HG03039 (cell line): ENCODE measurements around the gene PELO.
"Not testable (repeated sequence)": the region's sequence is repeated elsewhere in the genome, so short reads cannot be mapped to it uniquely, and the experiment has no call there.

Experiments used
- ATAC-seq: cut with Tn5 transposase; IDR thresholded peaks from one replicate; pipeline ENCODE4 v1.9.1; 2021; ENCODE audit warnings: mild to moderate bottlenecking, moderate library complexity; ENCODE audit not compliant: unreplicated experiment

PELO gene

DNA sequence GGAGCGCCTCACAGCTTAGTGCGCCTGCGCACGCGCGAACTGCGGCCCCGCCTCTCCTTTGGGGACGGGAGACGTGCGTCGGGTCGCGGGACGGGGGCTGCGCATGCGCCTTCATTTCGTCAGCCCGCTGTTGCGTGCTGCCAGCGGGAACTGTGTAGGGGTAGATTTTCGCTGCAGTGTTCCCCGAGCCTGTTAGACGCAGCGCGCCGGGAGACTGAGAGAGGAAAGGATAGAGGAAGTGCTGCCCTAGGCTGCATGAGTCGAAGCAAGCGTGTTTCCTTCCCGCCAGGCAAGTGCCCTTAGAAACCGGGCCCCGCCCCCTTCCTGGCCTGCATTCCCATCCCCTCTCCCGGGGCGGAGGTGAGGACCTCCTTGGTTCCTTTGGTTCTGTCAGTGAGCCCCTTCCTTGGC lies 12.3 kb downstream of the PELO start:
- ATAC-seq = peak; percentile 86

DNA sequence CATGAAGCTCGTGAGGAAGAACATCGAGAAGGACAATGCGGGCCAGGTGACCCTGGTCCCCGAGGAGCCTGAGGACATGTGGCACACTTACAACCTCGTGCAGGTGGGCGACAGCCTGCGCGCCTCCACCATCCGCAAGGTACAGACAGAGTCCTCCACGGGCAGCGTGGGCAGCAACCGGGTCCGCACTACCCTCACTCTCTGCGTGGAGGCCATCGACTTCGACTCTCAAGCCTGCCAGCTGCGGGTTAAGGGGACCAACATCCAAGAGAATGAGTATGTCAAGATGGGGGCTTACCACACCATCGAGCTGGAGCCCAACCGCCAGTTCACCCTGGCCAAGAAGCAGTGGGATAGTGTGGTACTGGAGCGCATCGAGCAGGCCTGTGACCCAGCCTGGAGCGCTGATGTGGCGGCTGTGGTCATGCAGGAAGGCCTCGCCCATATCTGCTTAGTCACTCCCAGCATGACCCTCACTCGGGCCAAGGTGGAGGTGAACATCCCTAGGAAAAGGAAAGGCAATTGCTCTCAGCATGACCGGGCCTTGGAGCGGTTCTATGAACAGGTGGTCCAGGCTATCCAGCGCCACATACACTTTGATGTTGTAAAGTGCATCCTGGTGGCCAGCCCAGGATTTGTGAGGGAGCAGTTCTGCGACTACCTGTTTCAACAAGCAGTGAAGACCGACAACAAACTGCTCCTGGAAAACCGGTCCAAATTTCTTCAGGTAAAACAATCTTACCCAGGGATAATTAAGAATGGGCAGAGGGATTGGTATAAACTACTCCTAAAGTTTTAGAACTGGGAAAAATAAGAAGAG lies 12.9 kb downstream of the PELO start:
- ATAC-seq = peak; percentile 38

DNA sequence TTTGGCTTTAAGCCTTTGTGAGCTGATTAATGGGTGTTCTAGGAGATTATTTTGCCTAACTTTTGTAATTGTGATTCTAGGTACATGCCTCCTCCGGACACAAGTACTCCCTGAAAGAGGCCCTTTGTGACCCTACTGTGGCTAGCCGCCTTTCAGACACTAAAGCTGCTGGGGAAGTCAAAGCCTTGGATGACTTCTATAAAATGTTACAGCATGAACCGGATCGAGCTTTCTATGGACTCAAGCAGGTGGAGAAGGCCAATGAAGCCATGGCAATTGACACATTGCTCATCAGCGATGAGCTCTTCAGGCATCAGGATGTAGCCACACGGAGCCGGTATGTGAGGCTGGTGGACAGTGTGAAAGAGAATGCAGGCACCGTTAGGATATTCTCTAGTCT lies 13.6 kb downstream of the PELO start:
- no peak for ATAC-seq

DNA sequence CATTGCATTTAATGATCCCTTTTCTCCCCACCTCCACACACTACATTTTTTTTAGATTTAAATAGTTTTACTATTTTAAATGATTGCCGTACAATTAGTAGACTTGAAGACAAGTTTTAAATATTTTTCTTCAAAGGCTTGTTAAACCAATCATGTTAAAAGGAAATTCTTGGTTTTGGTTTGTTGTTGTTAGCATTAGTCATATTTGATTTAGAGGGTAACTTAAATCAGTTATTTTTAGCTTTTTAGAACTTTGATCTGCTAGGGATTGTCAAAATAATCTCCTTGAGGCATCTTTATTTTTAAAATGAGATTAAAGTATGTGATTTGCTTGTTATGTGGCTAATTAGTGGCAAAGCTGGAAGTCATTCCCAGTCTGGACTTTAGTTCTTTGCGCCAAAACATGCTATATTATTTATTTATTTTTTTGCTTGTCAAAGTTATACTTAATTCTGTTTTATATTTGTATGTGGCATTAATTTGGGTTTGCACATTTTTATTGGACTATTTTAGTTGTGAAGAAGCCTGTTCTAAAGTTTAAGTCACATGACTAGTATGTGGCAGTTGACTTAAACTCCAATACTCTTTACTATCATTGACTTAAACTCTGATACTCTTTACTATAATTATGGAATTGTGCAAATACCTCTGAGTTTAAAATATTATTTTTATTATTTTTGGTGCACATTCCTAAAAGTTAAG lies 14.7 kb downstream of the PELO start:
- no peak for ATAC-seq

DNA sequence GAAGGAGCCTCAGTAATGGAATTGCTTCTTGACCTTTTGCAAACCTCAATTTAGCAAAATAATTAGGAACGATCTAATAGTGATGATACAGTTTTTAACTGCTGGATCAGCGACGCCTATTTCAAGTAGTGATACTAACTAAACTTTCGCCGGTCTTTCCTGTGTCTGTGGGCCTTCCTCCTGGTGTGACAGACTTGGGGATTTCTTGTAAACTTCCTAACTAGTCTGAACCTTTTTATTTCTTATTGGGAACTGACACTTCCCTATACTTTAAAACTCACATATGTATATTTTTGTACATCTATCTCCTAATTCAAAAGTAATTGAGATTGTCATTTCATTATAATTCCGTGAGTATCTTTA lies 15.2 kb downstream of the PELO start:
- no peak for ATAC-seq

DNA sequence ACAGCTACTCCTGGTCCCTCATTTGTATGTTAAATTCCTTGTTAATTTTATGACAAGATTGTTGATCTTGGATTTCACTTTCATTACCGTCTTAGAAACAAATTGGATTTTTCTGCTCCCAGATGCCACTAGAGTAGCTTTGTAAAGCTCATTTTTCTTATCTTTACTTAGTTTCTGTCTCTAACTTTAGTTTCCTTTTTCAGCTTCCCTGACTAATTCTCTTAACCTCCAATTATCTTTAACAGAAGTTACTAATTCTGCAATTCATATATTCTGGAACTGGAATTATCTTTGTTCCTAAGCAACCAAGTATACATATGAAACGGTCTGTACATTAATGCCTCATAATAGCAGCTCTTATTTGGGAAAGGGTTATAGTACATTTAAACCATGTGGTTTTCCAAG lies 16.7 kb downstream of the PELO start:
- no peak for ATAC-seq

DNA sequence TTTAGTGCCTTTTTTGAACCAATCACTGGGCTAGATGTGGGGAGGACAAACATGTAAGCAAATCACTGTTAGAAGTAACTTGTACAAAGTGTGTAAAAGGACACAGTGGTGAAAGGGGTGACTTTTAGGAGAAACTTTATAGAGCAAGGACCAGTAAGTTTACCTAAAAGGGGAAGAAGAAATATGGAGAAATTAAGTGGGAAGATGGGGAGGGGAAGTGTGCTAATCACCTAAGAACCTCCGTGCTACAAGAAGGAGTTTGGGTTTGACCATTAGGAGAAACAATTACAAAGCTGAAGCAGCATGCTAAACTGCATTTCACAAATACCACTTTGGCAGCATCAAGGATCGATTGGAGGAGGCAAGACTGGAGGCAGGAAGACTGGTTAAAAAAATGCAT lies 17.3 kb downstream of the PELO start:
- no peak for ATAC-seq

DNA sequence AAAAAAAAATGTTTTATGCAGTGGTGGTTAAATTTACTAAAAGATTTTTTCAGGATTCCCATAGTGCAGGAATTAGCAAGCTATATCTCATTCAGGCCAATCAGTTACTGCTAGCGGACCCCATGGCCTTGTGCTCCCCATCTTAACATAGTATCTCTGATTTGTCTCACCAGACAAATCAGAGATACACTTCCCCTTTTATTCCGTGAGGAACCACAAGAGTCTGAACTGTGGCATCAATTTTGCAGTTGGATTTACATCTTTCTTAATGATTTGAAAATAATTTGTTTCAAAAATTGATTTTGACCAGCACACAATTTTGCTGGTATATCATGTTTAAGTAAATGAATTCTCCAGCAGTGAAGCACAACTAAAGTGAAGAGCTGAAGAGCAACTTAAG lies 17.9 kb downstream of the PELO start:
- ATAC-seq = no peak

DNA sequence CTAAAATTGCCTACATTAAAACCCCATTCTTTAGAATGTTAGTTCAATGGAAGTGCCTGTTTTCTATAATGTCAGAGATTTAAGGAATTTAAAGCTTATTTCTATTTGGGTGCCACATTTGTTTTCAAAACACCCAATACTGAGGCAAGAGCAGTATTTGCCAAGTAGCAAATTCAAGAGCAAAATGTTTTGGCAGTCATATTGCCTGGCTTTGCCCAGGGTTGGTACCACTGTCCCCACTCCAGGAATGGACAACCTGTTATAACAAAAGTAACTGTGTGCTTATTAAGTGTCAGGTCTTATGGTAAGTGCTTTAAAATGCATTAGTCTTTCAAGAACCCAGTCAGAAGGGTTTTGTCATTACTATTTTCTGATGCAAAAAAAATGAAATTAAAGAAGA lies 19.3 kb downstream of the PELO start:
- ATAC-seq = no peak

DNA sequence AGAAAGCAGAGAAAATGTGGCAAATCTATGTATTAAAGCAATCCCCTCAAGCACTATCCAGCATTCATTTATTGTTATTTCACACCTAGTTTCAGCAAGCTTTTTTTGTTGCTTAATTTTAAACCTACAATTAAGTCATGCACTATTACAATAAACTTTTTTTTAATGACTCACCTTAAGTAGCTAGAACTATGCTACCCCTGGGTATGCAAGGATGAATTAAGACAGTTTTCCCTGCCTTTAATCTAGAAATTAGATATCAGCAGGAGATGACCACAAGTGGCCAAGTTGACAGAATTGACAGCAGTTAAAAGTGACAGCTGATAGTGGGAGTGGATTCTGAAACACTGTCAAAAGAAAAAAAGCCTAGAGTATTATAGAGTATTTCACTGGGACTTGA lies 20.0 kb downstream of the PELO start:
- no peak for ATAC-seq

DNA sequence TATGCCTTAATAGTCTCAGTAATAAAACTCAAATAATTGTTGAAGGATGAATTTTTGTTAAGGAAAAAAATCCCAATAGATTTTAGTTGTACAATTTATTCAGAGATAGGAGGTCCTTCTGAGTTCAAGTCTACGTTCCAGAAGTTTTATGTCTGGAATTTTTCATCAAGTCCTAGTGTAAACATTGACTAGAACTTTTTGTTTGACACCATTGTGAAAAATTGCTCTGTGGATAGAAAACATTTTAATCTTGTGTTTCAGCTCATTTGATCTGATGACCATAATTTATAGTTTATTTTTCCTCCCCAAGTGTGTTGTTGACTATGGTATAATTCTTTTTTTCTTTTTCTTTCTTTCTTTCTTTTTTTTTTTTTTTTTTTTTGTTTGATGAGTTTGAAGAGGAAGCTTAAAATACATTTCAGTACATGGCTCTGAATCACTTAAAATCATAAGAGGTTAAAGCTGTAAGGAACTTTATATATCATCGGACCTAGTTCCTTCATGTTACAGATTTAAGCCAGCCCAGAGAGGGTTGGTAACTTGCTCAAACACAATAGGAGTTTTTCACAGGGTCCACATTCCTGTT lies 20.7 kb downstream of the PELO start:
- ATAC-seq = no peak

DNA sequence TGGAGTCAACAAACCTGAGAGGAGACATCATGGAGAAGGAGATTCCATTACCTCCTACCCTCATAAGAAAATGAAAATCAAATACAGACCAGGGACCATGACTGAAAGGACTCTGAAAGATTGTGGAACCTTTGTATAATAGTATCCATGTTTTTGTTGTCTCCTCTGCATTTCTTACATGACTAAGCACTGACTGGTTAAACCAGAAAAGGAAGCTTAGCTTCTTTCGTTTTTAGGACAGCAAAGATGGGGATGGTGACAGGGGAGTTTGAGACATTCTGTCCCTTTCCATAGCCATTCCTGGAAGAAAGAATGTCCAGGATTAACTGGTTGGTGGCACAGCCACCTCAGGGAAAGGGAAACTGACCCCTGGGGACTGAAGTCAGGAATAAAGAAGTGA lies 22.2 kb downstream of the PELO start:
- ATAC-seq = no peak

DNA sequence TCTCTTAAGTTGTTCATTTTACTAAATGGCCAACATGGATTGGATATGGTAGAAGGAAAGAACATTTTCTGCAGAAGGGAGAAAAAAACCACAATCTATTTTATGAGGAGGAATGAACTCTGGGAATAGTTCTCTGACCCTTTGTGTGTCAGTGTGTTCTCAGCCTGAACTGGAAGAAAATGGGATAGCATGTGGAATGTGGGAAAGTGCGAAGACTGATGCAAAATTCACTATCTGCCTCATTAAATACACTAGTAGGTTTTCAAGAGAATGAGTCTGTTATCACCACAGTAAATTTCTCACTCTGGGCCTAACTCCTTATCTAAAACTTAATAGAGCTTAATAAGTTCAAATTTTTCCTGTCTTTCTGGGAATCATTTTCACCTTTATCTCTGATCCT lies 22.7 kb downstream of the PELO start:
- no peak for ATAC-seq

DNA sequence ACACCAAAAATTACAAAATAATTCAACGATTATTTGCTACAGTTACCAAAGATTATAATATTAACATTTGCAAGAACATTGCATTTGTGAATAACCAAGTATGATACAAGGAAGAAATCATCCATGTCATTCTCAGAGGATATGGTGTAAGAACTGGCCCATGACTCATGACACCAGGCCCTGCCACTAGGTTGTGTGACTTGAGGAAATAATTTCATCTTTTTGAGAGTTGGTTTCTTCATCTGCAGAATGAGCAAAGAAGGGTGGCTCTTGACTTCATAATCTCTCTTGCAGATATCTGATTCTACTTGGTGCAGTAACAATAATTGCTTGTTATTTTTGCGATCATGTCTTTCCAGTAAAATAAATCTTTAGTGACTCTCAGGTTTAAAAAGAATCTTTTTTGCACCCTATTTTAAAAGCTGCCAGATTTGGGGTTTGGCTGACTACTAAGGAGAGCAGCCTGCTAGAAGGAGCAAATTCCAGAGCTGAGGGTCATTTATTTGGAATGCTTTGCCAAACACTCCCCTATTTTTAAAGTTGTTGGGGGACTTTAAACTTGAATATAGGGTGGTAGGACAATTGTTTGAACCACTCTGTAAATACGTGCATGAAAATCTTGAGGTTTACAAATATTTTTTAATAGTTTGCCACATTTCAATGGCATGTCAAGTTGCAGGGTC lies 23.5 kb downstream of the PELO start:
- ATAC-seq = no peak

DNA sequence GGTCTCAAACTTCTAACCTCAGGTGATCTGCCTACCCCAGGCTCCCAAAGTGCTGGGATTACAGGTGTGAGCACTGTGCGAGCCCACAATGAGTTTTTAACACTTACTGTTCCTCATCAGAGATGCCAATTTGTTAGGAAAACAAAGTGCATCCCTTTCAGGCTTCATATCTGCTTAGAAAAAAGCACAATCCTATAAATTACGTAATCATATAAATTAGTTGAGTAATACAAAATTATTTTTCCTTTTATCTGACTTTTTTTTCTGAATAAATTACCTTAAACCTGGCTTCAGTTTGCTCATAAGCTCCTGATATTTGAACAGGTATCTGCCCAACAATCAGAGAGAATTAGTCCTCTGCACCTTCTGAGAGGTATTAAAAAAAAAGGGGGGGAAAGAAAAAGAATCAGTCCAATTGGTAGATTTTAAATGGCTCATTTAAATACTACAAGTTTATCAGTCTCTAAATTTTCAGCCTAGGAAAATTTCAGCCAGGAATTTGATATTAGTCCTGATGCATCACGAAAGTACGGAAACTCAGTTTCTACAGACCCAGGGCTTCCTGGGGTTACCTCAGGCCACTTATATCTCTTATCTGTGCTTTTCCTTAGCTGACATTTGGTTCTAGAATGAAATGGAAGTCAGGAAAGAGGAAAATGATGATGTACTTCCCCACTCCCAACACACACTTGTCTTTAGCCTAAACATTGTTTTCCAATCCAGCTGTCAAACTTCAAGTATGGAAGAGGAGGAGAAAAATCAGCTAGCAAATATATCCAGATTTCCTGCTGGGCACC lies 26.8 kb downstream of the PELO start:
- ATAC-seq = no peak

DNA sequence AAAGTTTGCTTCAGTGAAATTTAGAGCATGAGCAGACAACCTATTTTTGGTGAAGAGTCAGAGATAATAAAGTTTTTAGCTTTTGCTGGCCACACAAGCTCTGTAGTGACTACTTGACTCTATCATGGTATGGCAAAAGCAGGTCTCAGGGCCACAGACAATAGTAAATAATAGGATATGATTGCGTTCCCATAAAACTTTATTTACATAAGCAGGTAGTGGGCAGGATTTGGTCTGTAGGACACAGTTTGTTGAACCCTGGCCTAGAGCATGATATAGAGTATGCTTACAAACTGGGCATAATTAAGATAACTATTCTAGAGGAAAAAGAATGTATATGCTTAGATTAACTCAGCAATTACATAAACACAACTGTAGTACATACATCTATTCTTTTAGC lies 30.1 kb downstream of the PELO start:
- no peak for ATAC-seq

DNA sequence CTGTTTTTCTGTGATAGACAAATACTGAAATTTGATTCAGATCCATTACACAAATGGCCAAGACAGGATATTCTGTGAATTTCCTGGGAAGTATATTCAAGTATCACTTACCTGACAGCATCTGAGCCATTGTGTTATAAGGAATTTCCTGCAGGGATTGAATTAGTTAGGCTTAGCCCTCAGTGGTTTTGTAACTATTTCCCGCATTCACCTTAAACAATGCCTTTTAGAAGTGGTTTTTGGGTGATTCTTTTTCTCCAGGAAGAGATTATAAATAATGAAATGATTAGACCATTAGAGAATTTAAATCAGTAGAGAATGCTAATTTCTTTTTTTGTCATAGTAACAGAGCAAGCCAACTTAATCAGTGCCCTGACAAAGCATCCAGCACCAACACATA lies 30.6 kb downstream of the PELO start:
- ATAC-seq = no peak

DNA sequence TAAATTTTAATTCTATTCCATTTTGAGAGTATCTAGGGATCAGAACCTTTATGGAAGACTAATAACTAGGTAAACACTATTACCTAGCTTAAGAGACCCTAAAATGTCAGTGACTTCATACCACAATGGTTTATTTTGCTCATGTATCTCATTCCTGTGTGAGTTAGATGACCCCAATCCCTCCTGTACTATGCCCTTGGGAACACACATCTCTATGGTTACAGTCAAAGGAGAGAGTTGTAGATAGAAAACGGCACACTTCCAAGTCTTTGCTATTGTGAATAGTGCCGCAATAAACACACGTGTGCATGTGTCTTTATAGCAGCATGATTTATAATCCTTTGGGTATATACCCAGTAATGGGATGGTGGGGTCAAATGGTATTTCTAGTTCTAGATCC lies 31.1 kb downstream of the PELO start:
- ATAC-seq = not testable (repeated sequence)

DNA sequence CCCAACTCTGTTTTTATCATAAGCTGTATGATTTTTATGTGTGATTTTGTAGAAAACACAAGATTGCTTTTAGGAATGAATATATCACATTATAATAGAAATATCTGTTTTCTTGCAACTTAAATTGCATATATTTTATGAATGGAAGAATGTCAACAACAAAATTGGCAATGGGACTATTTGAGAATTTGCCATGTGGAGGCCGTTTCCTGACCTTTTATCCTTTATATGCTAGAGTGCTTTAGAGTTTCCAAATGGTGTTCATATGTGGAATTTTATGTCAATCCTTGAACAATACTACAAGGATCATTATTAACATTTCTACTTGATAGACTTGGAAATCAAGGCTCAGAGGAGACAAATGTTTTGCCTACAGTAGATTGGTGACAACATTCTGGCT lies 34.2 kb downstream of the PELO start:
- no peak for ATAC-seq

DNA sequence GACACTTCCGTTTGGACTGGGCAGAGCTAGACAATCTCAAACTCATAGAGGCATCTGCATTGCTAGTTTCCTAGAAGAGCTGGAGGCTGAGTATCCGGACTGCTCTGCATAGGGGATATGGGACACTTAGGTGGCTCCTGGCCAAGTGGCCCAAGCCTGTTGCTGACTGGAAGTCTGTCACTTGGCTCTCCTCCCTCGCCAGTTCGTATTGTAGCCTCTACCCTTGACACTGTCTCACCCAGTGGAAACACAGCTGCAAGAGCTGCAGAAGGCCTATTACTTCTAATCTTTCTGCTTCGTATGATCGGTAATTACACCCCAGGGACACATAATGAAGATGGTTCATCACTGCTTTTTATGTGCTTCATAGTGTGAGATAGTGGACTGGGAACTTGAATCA lies 34.7 kb downstream of the PELO start:
- ATAC-seq = no peak

DNA sequence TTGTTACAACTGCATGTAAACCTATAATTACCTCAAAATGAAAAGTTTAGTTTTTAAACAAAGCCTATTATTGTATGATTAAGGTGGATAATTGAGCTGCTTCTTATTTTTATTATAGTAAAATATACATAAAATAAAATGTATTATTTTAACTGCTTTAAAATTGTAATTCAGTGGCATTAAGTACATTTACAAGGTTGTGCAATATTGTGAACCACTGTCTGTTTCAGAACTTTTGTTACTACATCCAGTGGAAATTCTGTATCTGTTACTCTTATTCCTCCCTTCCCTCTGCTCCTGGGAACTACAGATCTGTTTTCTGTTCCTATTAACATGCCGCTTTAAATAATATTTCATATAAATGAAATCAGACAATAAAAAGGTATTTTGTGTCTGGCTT lies 37.1 kb downstream of the PELO start:
- ATAC-seq = no peak
